Keratinocyte (primary cell): ENCODE results near the gene FJX1. TPM values are rescaled to one million over a fixed set of nuclear protein-coding genes. Genes with fewer than 3 reads are reported as not detected.

ENCODE experiments used
- DNase-seq: peaks from one replicate; pipeline ENCODE4 v3.0.0-alpha.2; 2011; ENCODE audit warnings: low read depth, missing footprints, low spot score
- FAIRE-seq: peaks from 2 replicates; lab custom pipeline; 2011; peaks lifted over from hg19 to GRCh38; lab: Jason Lieb, UNC
- H2AFZ ChIP-seq: 2 replicates; pipeline ENCODE4 v1.6.0; 2012; ENCODE audit warnings: low read length, control low read depth, inconsistent platforms; ENCODE audit not compliant: control insufficient read depth
- H3K27ac ChIP-seq: 2 replicates; pipeline ENCODE4 v1.5.1; 2011; ENCODE audit warnings: low read length; ENCODE audit not compliant: control insufficient read depth, insufficient read depth
- H3K27me3 ChIP-seq: 3 replicates; pipeline ENCODE4 v1.6.0; 2011; ENCODE audit warnings: low read length; ENCODE audit not compliant: control insufficient read depth, insufficient read depth; ENCODE audit errors: extremely low read depth
- H3K36me3 ChIP-seq, 2 experiments: 2 replicates in 1 of 2; 3 replicates in 1 of 2; pipeline ENCODE4 v1.5.1; 2011; ENCODE audit warnings: low read length in 2 of 2, mild to moderate bottlenecking in 1 of 2; ENCODE audit not compliant: control insufficient read depth in 2 of 2, insufficient read depth in 2 of 2; ENCODE audit errors: extremely low read depth in 1 of 2
- H3K4me1 ChIP-seq: 3 replicates; pipeline ENCODE4 v1.5.1; 2011; ENCODE audit warnings: low read length; ENCODE audit not compliant: control insufficient read depth, insufficient read depth; ENCODE audit errors: extremely low read depth
- H3K4me2 ChIP-seq: 3 replicates; pipeline ENCODE4 v1.6.0; 2011; ENCODE audit warnings: low read depth, low read length; ENCODE audit not compliant: control insufficient read depth, insufficient read depth; ENCODE audit errors: extremely low read depth
- H3K4me3 ChIP-seq, 3 experiments: fragments of 200-600 bp in 1 of 3; sonication (generic) in 1 of 3; 2 replicates in 2 of 3; 3 replicates in 1 of 3; pipeline ENCODE4 v1.5.1; 2011 to 2016; ENCODE audit warnings: low read length in 3 of 3, mild to moderate bottlenecking in 3 of 3, control low read depth in 2 of 3, inconsistent platforms in 1 of 3, low read depth in 1 of 3, mixed read lengths in 1 of 3, mixed run types in 1 of 3, moderate library complexity in 1 of 3; ENCODE audit not compliant: control insufficient read depth in 2 of 3, insufficient read depth in 2 of 3; ENCODE audit errors: extremely low read depth in 1 of 3
- H3K79me2 ChIP-seq: 2 replicates; pipeline ENCODE4 v1.6.0; 2012; ENCODE audit warnings: low read length; ENCODE audit not compliant: control insufficient read depth, insufficient read depth
- H3K9ac ChIP-seq: 3 replicates; pipeline ENCODE4 v1.6.0; 2011; ENCODE audit warnings: low read length; ENCODE audit not compliant: control insufficient read depth, insufficient read depth; ENCODE audit errors: extremely low read depth
- H3K9me1 ChIP-seq: 3 replicates; pipeline ENCODE4 v1.6.0; 2011; ENCODE audit warnings: low read length; ENCODE audit not compliant: control insufficient read depth, insufficient read depth; ENCODE audit errors: extremely low read depth
- H3K9me3 ChIP-seq: 2 replicates; pipeline ENCODE4 v1.5.1; 2012; ENCODE audit warnings: low read depth, low read length; ENCODE audit not compliant: control insufficient read depth
- H4K20me1 ChIP-seq: 3 replicates; pipeline ENCODE4 v1.6.0; 2011; ENCODE audit warnings: low read length; ENCODE audit not compliant: control insufficient read depth, insufficient read depth; ENCODE audit errors: extremely low read depth
- EZH2 ChIP-seq: IDR thresholded peaks from one replicate; pipeline ENCODE4 v1.6.1; 2012; ENCODE audit warnings: inconsistent platforms, mild to moderate bottlenecking, low read length, moderate library complexity
- dilution Hi-C: fragments of 300-500 bp; cut with MboI; formaldehyde crosslinking; loops from one replicate; pipeline ENCODE4 v1.7.0; 2020; ENCODE audit warnings: low sequenced_read_pairs; ENCODE audit not compliant: extremely low pct_ligation_motif_present
- polyA plus RNA-seq, 5 experiments: library from polyadenylated mRNA; depleted of rRNA in 3 of 5; stranded (reverse) in 3 of 5; stranded (forward) in 1 of 5; unstranded in 1 of 5; fragments of >200 nt; gene quantifications; 1 replicate in 1 of 5; 2 replicates in 3 of 5; 3 replicates in 1 of 5; pipeline versions ENCODE4 v1.2.1 to v1.2.3, GENCODE V29; 2011 to 2012; ENCODE audit warnings: missing spikeins in 2 of 5, low read depth in 1 of 5, low replicate concordance in 1 of 5
- TF ChIP-seq, protein P1 (sequence below), 3 experiments: IDR thresholded peaks in 1 of 3; conservative IDR thresholded peaks in 1 of 3; optimal IDR thresholded peaks in 1 of 3; 2 replicates in 2 of 3; 3 replicates in 1 of 3; pipeline versions ENCODE3 to v1.5.1; 2011; ENCODE audit warnings: low read length in 3 of 3, mild to moderate bottlenecking in 3 of 3, moderate library complexity in 2 of 3, control low read depth in 1 of 3, inconsistent platforms in 1 of 3; ENCODE audit not compliant: insufficient read depth in 2 of 3; ENCODE audit errors: extremely low read depth in 1 of 3

FJX1 gene
- polyA plus RNA-seq, 1 donor (not counting 4 experiments of a cell fraction or from before 2014, with no cell fraction given): 19.7 TPM

DNA sequence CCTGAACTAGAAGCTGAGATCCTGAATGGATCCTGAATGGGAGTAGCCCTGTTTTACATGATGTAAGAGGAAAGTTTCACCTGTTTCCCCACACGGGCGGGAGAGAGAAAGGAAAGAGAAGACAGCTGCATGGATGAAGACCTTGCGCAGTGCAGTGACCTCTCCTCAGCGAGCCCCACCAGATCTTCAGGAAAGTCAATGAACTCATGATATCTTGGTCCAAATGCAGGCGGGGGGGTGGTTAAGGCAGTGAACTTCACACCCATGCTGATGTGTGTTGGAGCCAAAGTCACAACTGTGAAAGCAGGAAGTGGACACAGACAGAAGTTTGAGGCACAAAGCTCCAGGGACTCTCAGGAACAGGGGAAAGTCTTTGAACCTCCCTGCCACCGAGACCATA lies 8.6 kb upstream of the FJX1 start:
- no peak overlapping the region for H3K27ac ChIP-seq
- H3K4me2 ChIP-seq: no peak overlapping the region
- no peaks in the 10 kb centered on the region for H3K36me3 ChIP-seq
- H3K9me1 ChIP-seq: no peaks in the 10 kb centered on the region
- DNase-seq (no peak), FAIRE-seq (no peak)
- H3K79me2 ChIP-seq: no peaks in the 10 kb centered on the region
- dilution Hi-C loops: loop anchor here (25.0 kb wide), 1 partner anchor 203 kb away; no protein-coding TSS in a partner anchor
- no peaks in the 10 kb centered on the region for H3K4me1 ChIP-seq
- H3K9me3 ChIP-seq: no peaks in the 10 kb centered on the region
- no peak overlapping the region for H3K4me3 ChIP-seq
- no peaks in the 10 kb centered on the region for H4K20me1 ChIP-seq
- H2AFZ ChIP-seq: no peak overlapping the region
- H3K27me3 ChIP-seq: peaks cover 5% of the 10 kb centered on the region
- H3K9ac ChIP-seq: no peak overlapping the region
- TF ChIP-seq EZH2: no peak

DNA sequence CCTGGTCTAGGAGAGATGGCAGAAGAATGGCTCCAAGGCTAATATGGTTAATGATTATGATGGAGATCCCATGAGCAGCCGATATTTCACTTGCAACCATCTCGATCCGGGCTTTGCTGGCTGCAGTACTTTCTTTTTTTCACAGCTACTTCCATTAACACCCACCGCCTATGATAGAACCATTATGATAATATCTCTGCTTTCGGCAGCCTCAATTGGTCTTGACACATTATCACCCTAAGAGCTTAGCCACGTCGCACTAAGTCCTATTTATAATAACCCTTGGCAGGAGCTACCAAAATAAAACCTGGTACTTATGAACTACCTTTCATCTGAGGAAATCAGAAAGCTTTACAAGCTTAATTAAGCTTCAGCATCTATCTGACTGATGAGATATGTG lies 7.6 kb upstream of the FJX1 start:
- Histone ChIP-seq H3K36me3 (no peaks in the 10 kb centered on the region), H3K4me2 (no peak overlapping the region), H3K27me3 (peaks cover 5% of the 10 kb centered on the region), H4K20me1 (no peaks in the 10 kb centered on the region), H3K4me1 (peaks cover 9% of the 10 kb centered on the region), H3K9me3 (no peaks in the 10 kb centered on the region), H3K79me2 (no peaks in the 10 kb centered on the region), H3K27ac (no peak overlapping the region), H3K9ac (no peak overlapping the region), H3K4me3 (no peak overlapping the region), H2AFZ (no peak overlapping the region), H3K9me1 (no peaks in the 10 kb centered on the region)
- FAIRE-seq: no peak
- dilution Hi-C loops: loop anchor here (25.0 kb wide), 1 partner anchor 202 kb away; no protein-coding TSS in a partner anchor
- TF ChIP-seq EZH2: no peak
- TF ChIP-seq, protein P1, sequence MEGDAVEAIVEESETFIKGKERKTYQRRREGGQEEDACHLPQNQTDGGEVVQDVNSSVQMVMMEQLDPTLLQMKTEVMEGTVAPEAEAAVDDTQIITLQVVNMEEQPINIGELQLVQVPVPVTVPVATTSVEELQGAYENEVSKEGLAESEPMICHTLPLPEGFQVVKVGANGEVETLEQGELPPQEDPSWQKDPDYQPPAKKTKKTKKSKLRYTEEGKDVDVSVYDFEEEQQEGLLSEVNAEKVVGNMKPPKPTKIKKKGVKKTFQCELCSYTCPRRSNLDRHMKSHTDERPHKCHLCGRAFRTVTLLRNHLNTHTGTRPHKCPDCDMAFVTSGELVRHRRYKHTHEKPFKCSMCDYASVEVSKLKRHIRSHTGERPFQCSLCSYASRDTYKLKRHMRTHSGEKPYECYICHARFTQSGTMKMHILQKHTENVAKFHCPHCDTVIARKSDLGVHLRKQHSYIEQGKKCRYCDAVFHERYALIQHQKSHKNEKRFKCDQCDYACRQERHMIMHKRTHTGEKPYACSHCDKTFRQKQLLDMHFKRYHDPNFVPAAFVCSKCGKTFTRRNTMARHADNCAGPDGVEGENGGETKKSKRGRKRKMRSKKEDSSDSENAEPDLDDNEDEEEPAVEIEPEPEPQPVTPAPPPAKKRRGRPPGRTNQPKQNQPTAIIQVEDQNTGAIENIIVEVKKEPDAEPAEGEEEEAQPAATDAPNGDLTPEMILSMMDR (optimal IDR thresholded peaks at IDR 0.05 in 1 of 3, IDR thresholded peaks at IDR 0.05 in 1 of 3, conservative IDR thresholded peaks at IDR 0.05 in 1 of 3; ENCODE audit: extremely low read depth in 1 of 3, insufficient read depth in 2 of 3, low read length in 3 of 3): no peak
- DNase-seq: no peak

DNA sequence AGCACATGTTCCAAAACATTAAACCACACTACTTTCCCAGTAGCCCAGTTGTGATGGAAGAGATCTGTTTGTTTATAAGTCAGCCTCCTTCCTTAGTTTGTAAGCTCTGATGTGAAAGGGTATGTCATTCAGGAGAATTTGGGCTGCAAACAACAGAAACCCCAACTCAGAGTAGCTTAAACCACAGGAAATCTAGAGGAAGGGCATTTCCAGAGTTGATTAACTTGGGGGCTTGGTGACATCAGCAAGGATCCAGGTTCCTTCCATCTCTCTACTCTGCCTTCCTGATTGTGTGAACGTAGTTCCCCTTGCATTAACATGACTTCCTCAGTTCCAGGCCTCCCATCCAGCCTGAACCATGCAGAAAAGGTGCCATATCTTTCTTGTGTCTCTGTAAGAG lies 6.5 kb upstream of the FJX1 start:
- H3K4me1 ChIP-seq: peaks cover 16% of the 10 kb centered on the region
- H3K27me3 ChIP-seq: peaks cover 5% of the 10 kb centered on the region
- dilution Hi-C loops: loop anchor here (25.0 kb wide), 1 partner anchor 201 kb away; no protein-coding TSS in a partner anchor
- FAIRE-seq (no peak), DNase-seq (no peak)
- no peak overlapping the region for H3K4me3 ChIP-seq
- H3K27ac ChIP-seq: no peak overlapping the region
- no peak overlapping the region for H2AFZ ChIP-seq
- H4K20me1 ChIP-seq: no peaks in the 10 kb centered on the region
- no peaks in the 10 kb centered on the region for H3K9me3 ChIP-seq
- no peaks in the 10 kb centered on the region for H3K36me3 ChIP-seq
- no peaks in the 10 kb centered on the region for H3K79me2 ChIP-seq
- no peaks in the 10 kb centered on the region for H3K9me1 ChIP-seq
- no peak overlapping the region for H3K9ac ChIP-seq
- H3K4me2 ChIP-seq: no peak overlapping the region
- no peak for TF ChIP-seq EZH2
- TF ChIP-seq, protein P1 (optimal IDR thresholded peaks at IDR 0.05 in 1 of 3, IDR thresholded peaks at IDR 0.05 in 1 of 3, conservative IDR thresholded peaks at IDR 0.05 in 1 of 3; ENCODE audit: extremely low read depth in 1 of 3, insufficient read depth in 2 of 3, low read length in 3 of 3): no peak
